SK-N-MC (cell line): ENCODE data around the gene SYPL2.
"Not testable (repeated sequence)": the region's sequence is repeated elsewhere in the genome, so short reads cannot be mapped to it uniquely, and the experiment has no call there.

Source experiments
- DNase-seq: peaks from one replicate; pipeline ENCODE4 v3.0.0-alpha.2; 2011; ENCODE audit warnings: low read depth, low spot score
- H3K27ac ChIP-seq: fragments of 200-600 bp; sonication (generic); 2 replicates; pipeline ENCODE4 v1.5.1; 2016; ENCODE audit warnings: mixed run types
- H3K36me3 ChIP-seq: fragments of 200-600 bp; sonication (generic); 2 replicates; pipeline ENCODE4 v1.6.1; 2017; ENCODE audit warnings: antibody characterized with exemption, low read length, mixed read lengths; ENCODE audit not compliant: insufficient read depth
- H3K4me3 ChIP-seq: fragments of 200-600 bp; sonication (generic); 2 replicates; pipeline ENCODE4 v1.5.1; 2016
- H3K9ac ChIP-seq: fragments of 200-600 bp; sonication (generic); 2 replicates; pipeline ENCODE4 v1.8.0; 2017; ENCODE audit warnings: mixed run types, mixed read lengths; ENCODE audit not compliant: insufficient read length
- H3K9me3 ChIP-seq: fragments of 200-600 bp; sonication (generic); 2 replicates; pipeline ENCODE4 v1.6.1; 2017; ENCODE audit warnings: low read depth, mild to moderate bottlenecking, antibody characterized with exemption, low read length, moderate library complexity, mixed read lengths
- EZH2 ChIP-seq: fragments of 200-600 bp; sonication (generic); IDR thresholded peaks from one replicate; pipeline ENCODE4 v1.6.1; 2017; ENCODE audit warnings: antibody characterized with exemption
- FOXP2 ChIP-seq: optimal IDR thresholded peaks from 2 replicates; pipeline ENCODE3; 2011; ENCODE audit warnings: mild to moderate bottlenecking, moderate library complexity; ENCODE audit not compliant: insufficient read depth; ENCODE audit errors: extremely low read length, control extremely low read depth
- POLR2AphosphoS5 ChIP-seq: IDR thresholded peaks from 2 replicates; pipeline ENCODE4 v1.6.1; 2012; ENCODE audit warnings: mild to moderate bottlenecking, low read depth, low read length, borderline replicate concordance

SYPL2 gene

DNA sequence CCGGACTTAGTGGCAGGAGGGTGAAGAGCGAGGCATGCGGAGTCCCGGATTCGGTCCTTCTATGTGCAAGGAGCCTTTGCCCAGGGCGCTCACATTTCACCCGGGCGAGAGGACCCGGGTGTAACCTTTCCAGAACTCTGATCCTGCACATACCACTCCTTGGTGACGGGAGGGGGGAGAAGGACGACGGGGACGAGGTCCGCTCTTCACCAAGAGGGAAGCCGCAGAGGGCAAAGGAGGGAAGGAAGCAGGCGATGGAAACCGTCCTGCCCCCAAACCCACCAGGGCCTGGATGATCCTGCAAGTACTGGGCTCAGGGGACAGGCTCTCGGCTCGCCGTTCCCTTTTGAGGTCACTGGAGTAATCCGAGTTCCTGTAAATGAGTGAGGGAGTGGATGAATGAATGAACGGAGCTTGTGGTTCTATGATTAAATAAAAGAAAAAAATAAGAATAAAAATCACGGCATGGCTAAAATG is 993 bp downstream of the SYPL2 start:
- H3K4me3 ChIP-seq = no peak overlapping the region
- TF ChIP-seq EZH2 = no peak
- TF ChIP-seq POLR2AphosphoS5 = no peak
- no peak for TF ChIP-seq FOXP2
- no peaks in the 10 kb centered on the region for H3K9me3 ChIP-seq
- no peak overlapping the region for H3K27ac ChIP-seq
- no peaks in the 10 kb centered on the region for H3K36me3 ChIP-seq
- no peak for DNase-seq
- no peak overlapping the region for H3K9ac ChIP-seq

DNA sequence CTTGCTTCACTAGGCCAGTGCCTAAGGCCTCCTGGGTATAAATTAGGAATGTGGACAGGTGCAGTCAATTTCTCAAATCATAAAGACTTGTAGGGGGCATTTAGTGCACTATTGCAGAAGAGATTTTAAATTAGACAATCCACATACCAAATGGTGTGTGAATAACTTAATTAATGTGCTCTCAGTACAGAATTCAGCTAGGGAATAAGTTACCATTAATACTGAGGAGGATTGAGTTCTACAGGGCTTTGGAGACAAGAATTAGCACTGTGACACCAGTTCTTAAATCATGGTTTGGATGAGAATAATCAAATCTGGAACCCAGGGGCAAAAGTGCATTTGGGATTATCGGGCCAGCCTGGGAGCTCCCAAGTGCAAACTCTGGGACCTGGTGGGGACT is 1.7 kb downstream of the SYPL2 start:
- Histone ChIP-seq H3K9ac (no peak overlapping the region), H3K9me3 (no peaks in the 10 kb centered on the region), H3K36me3 (no peaks in the 10 kb centered on the region), H3K4me3 (no peak overlapping the region), H3K27ac (no peak overlapping the region)
- no peak for TF ChIP-seq POLR2AphosphoS5
- no peak for DNase-seq

DNA sequence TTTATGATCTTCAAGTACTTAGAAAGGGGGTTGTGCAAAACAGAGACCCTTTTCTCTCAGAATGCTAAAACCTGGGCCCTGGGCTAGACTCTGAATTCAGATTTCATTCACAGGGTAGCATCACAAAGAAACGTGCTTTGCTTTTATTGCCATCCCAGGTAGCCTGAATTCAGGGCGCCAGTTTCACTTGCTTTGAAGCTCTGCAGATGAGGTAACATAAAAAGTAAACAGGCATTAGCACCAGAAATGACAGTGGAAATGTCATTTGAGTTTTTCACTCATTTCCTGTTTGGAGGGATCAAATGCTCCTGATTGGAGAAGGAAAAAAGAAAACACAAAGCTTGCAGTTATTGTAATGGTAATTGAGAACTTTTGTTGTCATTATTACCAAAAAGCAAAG is 2.6 kb downstream of the SYPL2 start:
- Histone ChIP-seq H3K27ac (no peak overlapping the region), H3K4me3 (no peak overlapping the region), H3K9ac (no peak overlapping the region), H3K36me3 (no peaks in the 10 kb centered on the region), H3K9me3 (no peaks in the 10 kb centered on the region)
- DNase-seq = no peak
- TF ChIP-seq FOXP2 (no peak), EZH2 (no peak), POLR2AphosphoS5 (no peak)

DNA sequence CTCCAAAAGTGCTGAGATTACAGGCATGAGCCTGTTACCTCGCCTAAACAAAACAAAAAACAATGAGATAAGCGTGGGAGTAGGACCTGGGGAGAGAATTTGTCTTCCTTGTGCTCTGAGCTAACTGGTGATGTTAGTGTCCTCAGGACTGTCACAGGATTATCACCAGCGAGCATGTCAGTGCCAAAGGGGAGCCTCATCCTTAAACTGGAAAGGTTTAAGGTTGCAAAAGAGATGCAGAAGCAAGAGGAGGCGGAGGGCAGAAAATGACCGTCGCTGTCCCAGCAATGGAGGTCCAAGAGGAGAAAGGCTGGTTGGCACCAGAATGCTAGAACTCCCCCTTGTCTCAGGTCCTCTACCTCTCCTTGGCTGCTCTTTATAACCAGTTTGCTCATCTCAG is 3.9 kb downstream of the SYPL2 start:
- no peak for TF ChIP-seq EZH2
- no peak for TF ChIP-seq FOXP2
- no peak for TF ChIP-seq POLR2AphosphoS5
- Histone ChIP-seq H3K36me3 (no peaks in the 10 kb centered on the region), H3K4me3 (no peak overlapping the region), H3K9me3 (no peaks in the 10 kb centered on the region), H3K9ac (no peak overlapping the region), H3K27ac (no peak overlapping the region)
- no peak for DNase-seq

DNA sequence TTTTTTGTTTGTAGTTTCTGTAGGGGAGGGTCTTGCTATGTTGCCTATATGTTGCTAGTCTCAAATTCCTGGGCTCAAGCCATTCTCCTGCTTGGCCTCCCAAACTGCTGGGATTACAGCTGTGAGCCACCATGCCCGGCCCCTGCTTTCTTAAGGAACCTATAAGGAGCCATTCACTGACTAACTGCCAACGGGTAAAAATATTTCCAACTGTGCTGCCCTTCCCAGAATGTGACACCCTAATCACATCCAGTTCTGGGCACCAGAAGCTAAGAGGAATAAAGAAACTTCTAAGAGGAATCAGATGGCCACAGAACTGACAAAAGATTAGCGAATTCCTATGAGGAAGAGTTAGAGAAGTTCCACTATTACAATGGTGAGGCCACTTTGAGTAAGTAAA is 6.4 kb downstream of the SYPL2 start:
- H3K9ac ChIP-seq = no peak overlapping the region
- H3K27ac ChIP-seq = no peak overlapping the region
- DNase-seq = no peak
- TF ChIP-seq EZH2 (no peak), POLR2AphosphoS5 (no peak), FOXP2 (no peak)
- no peak overlapping the region for H3K4me3 ChIP-seq
- no peaks in the 10 kb centered on the region for H3K36me3 ChIP-seq
- H3K9me3 ChIP-seq = no peaks in the 10 kb centered on the region

DNA sequence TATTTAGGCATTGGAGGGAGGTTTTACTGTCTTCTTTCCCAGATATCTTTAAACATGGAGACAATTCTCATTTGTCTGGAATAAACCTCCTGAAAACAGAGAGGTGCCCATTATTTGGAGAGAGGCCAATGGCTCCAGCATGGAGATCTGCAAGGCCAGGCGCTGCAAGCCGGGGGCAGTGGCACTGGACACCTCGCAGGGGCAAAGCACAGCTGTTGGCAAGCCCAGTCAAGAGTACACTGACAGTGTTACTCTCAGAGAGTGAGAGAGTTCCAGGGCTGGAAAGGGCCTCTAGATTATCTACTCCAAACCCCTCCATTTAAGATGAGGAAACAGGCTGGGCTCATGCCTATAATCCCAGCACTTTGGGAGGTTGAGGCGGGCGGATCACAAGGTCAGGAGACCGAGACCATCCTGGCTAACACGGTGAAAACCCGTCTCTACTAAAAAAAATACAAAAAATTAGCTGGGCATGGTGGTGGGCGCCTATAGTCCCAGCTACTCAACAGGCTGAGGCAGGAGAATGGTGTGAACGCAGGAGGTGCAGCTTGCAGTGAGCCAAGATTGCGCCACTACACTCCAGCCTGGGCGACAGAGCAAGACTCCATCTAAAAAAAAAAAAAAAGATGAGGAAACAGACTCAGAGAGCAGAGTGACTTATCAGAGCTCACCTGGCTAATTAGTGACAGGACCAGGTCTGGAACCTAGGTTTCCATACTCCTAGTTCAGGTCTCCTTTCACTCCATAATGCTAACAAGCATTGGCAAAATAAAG is 7.1 kb downstream of the SYPL2 start:
- H3K27ac ChIP-seq = not testable (repeated sequence)

DNA sequence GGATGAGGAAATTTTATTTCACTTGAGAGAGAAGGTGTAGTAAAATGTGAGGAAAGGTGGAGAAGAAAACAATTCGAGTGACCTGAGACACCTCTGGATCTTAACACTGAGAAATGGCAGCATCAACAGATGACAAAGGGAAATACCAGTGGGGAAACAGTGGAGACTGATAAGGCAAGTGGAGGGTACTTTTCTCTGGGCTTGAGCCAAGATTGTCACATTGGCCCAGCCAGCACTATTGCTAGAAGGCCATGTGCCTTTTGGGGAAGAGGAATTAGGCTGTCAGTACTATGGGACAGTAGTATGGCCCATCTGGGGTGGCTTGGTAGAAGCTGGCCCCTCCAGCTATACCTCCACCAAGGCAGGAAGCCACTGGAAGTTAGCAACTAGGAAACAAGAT is 8.4 kb downstream of the SYPL2 start:
- Histone ChIP-seq H3K27ac (no peak overlapping the region), H3K4me3 (no peak overlapping the region), H3K9me3 (no peaks in the 10 kb centered on the region), H3K36me3 (no peaks in the 10 kb centered on the region), H3K9ac (no peak overlapping the region)
- no peak for DNase-seq
- TF ChIP-seq POLR2AphosphoS5 = no peak
- TF ChIP-seq FOXP2 = no peak
- TF ChIP-seq EZH2 = no peak

More for the DNA sequence above, 7.1 kb downstream of the SYPL2 start:
- H3K9me3 ChIP-seq, H3K36me3 ChIP-seq, H3K9ac ChIP-seq, DNase-seq, H3K4me3 ChIP-seq: not testable (repeated sequence)

DNA sequence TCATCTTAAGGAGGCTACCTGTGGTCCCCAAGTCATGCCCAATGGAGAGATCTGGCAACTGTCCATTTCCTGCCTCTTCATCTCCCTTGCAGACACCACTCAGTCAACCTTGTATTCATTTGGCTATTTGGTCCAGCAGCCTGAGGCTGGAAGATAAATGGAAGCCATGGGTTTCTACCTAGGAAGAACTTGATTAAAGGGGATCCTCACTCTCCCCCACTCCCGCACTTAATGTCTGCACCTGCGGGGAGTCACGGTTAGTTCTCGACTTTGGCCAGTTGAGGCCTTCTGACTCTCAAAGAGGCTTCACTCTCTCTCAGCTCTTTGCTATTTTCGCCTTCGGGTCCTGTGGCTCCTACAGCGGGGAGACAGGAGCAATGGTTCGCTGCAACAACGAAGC is 8.9 kb downstream of the SYPL2 start:
- TF ChIP-seq POLR2AphosphoS5 = no peak
- TF ChIP-seq EZH2 = no peak
- no peak for TF ChIP-seq FOXP2
- Histone ChIP-seq H3K27ac (no peak overlapping the region), H3K9me3 (no peaks in the 10 kb centered on the region), H3K36me3 (no peaks in the 10 kb centered on the region), H3K9ac (no peak overlapping the region), H3K4me3 (no peak overlapping the region)
- DNase-seq = no peak

DNA sequence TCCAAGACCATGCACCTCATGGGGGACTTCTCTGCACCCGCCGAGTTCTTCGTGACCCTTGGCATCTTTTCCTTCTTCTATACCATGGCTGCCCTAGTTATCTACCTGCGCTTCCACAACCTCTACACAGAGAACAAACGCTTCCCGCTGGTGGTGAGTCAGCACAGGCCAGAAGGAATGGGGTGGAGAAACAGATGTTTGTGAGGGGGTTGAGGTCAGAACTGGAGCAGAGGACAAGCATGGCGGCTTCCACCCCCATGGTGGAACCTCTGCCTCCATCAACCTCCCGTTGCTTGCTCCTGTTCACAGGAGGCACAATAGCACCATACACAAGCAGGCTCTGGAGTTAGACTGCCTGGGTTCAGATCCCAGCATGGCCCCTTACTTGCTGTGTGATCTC is 10.5 kb downstream of the SYPL2 start:
- Histone ChIP-seq H3K9ac (no peak overlapping the region), H3K36me3 (no peaks in the 10 kb centered on the region), H3K27ac (no peak overlapping the region), H3K4me3 (no peak overlapping the region), H3K9me3 (no peaks in the 10 kb centered on the region)
- TF ChIP-seq FOXP2 (no peak), POLR2AphosphoS5 (no peak), EZH2 (no peak)
- no peak for DNase-seq
